NCI-H345 (cell line): ENCODE results near the gene TMEM9.
A peak's percentile ranks its signal among the peaks of the same experiment; 100 is the strongest.

ENCODE experiments used
- DNase-seq: peaks from one replicate; lab custom pipeline; 2025; lab: John Stamatoyannopoulos, UW

TMEM9 gene

GRCh38 chr1:201154389-201155165, at the start of gene TMEM9:
Gene TMEM9 (minus strand): TSS chr1:201154474. CDS start chr1:201153923, 551 bp downstream.
- DNase-seq: peak; percentile 97

- no peak for DNase-seq
Measured at GRCh38 chr1:201198598-201198997, 44.3 kb upstream of the TMEM9 start.

GRCh38 chr1:201194046-201194445, 39.8 kb upstream of the TMEM9 start:
- no peak for DNase-seq

GRCh38 chr1:201192261-201192788, 38.1 kb upstream of the TMEM9 start:
- DNase-seq: no peak

GRCh38 chr1:201191653-201192260, 37.5 kb upstream of the TMEM9 start:
- DNase-seq: no peak

GRCh38 chr1:201190624-201191051, 36.4 kb upstream of the TMEM9 start, which contains the start of gene IGFN1:
Gene IGFN1 (plus strand): TSS chr1:201190824. CDS start chr1:201193294, 2,470 bp downstream.
- DNase-seq: no peak

GRCh38 chr1:201190005-201190404, 35.7 kb upstream of the TMEM9 start:
- DNase-seq: no peak

- DNase-seq: no peak
Measured at GRCh38 chr1:201189085-201189484, 34.8 kb upstream of the TMEM9 start.

GRCh38 chr1:201186192-201186591, 31.9 kb upstream of the TMEM9 start:
- no peak for DNase-seq

GRCh38 chr1:201185527-201186128, 31.4 kb upstream of the TMEM9 start:
- DNase-seq: no peak

- no peak for DNase-seq
Measured at GRCh38 chr1:201185123-201185453, 30.8 kb upstream of the TMEM9 start.

GRCh38 chr1:201184307-201185122, 30.2 kb upstream of the TMEM9 start:
- DNase-seq: peak; percentile 18

GRCh38 chr1:201183753-201184152, 29.5 kb upstream of the TMEM9 start:
- DNase-seq: no peak

- DNase-seq: no peak
Measured at GRCh38 chr1:201183209-201183608, 28.9 kb upstream of the TMEM9 start.

- DNase-seq: peak; percentile 37
Measured at GRCh38 chr1:201181726-201182125, 27.5 kb upstream of the TMEM9 start.

- DNase-seq: no peak
Measured at GRCh38 chr1:201181323-201181722, 27.0 kb upstream of the TMEM9 start.

GRCh38 chr1:201180901-201181300, 26.6 kb upstream of the TMEM9 start:
- no peak for DNase-seq

GRCh38 chr1:201180141-201180540, 25.9 kb upstream of the TMEM9 start:
- no peak for DNase-seq

GRCh38 chr1:201178718-201179117, 24.4 kb upstream of the TMEM9 start:
- DNase-seq: no peak

GRCh38 chr1:201176940-201177339, 22.7 kb upstream of the TMEM9 start:
- no peak for DNase-seq

GRCh38 chr1:201175820-201176500, 21.7 kb upstream of the TMEM9 start:
- no peak for DNase-seq
